A549 (cell line): ENCODE results near the gene ARFGEF3.

ENCODE experiments used
- CBX8 ChIP-seq: fragments of 200-600 bp; sonication (generic); IDR thresholded peaks from 2 replicates; pipeline ENCODE4 v1.6.1; 2016
- HDAC2 ChIP-seq: fragments of 200-600 bp; sonication (generic); IDR thresholded peaks from 2 replicates; pipeline ENCODE4 v1.6.1; 2016
- MAZ ChIP-seq: fragments of 150-350 bp; IDR thresholded peaks from 2 replicates; pipeline ENCODE4 v1.6.1; 2014; ENCODE audit warnings: antibody characterized with exemption, low read depth, low read length, borderline replicate concordance
- TF ChIP-seq, protein P1 (sequence below): fragments of >200 bp; sonication (Bioruptor Twin); formaldehyde crosslinking; IDR thresholded peaks from 3 replicates; pipeline ENCODE4 v1.5.1; 2016

DNA sequence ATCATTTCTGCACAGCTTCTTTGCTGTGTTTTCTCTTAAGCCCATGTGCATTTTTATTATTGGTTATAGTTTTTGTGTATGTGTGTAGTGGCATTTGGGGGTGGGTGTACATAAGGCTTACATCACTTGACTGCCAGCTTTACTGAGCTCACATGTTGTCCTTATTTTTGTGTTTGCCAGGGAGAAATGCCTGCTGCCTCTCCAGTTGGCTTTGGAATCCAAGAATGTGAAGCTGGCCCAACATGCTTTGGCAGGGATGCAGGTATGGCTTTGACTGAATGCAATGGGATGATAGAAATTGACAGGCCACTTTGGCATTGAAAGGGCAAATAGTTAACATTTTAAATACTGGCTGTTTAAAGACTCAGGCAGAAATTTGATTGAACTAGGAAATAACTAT is 45.1 kb downstream of the ARFGEF3 start:
- TF ChIP-seq, protein P1, sequence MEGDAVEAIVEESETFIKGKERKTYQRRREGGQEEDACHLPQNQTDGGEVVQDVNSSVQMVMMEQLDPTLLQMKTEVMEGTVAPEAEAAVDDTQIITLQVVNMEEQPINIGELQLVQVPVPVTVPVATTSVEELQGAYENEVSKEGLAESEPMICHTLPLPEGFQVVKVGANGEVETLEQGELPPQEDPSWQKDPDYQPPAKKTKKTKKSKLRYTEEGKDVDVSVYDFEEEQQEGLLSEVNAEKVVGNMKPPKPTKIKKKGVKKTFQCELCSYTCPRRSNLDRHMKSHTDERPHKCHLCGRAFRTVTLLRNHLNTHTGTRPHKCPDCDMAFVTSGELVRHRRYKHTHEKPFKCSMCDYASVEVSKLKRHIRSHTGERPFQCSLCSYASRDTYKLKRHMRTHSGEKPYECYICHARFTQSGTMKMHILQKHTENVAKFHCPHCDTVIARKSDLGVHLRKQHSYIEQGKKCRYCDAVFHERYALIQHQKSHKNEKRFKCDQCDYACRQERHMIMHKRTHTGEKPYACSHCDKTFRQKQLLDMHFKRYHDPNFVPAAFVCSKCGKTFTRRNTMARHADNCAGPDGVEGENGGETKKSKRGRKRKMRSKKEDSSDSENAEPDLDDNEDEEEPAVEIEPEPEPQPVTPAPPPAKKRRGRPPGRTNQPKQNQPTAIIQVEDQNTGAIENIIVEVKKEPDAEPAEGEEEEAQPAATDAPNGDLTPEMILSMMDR: no peak
- no peak for TF ChIP-seq HDAC2
- no peak for TF ChIP-seq MAZ
- no peak for TF ChIP-seq CBX8
